Esophagus mucosa (tissue), 1 donor: ENCODE data around the gene NDRG4. TPM values are rescaled to one million over a fixed set of nuclear protein-coding genes. Genes with fewer than 3 reads are reported as not detected.

Experiments used
- ATAC-seq: fragments of 200-7000 bp; cut with Tn5 transposase; one replicate; pipeline ENCODE4 v1.9.1; 2020
- total RNA-seq: library from RNA; stranded (reverse); gene quantifications from one replicate; pipeline ENCODE4 v1.2.4, GENCODE V29; 2023
- donor health status: DM: yes; HTN: yes; CAD: no.

NDRG4 gene
- total RNA-seq, 1 donor from 2014 or later = 31.6 TPM

DNA sequence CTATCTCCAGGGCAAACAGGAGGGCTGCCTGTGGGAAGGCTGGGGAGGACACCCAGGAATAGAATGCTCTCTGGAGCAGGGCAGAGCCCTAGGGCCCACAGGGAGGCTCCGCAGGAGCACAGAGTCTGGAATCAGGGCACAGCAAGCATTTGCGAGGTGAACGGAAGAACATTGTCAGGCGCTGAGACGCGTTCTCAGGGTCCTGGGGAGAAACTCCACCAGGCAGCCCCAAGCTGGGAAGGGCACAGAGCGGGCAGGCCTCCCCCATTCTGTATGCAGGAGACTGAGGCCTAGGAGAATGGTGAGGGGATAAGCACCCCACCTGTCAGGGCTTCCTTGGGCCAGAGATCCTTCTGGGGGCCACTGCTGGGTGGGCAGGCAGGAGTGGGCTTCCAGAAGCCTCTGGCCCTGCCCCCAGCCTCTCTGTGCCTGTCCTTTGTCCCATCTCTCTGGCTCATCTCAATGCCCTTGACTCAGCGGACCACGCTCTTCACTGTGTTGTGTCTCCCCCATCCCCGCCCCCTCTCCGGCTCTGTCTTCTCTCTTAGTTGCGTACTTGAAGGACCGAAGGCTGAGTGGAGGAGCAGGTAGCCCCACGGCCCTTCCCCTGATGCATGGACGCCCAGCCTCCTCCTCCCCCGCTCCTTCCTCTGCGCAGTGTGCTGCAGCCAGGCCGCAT is 10.3 kb downstream of the NDRG4 start:
- no peak for ATAC-seq

DNA sequence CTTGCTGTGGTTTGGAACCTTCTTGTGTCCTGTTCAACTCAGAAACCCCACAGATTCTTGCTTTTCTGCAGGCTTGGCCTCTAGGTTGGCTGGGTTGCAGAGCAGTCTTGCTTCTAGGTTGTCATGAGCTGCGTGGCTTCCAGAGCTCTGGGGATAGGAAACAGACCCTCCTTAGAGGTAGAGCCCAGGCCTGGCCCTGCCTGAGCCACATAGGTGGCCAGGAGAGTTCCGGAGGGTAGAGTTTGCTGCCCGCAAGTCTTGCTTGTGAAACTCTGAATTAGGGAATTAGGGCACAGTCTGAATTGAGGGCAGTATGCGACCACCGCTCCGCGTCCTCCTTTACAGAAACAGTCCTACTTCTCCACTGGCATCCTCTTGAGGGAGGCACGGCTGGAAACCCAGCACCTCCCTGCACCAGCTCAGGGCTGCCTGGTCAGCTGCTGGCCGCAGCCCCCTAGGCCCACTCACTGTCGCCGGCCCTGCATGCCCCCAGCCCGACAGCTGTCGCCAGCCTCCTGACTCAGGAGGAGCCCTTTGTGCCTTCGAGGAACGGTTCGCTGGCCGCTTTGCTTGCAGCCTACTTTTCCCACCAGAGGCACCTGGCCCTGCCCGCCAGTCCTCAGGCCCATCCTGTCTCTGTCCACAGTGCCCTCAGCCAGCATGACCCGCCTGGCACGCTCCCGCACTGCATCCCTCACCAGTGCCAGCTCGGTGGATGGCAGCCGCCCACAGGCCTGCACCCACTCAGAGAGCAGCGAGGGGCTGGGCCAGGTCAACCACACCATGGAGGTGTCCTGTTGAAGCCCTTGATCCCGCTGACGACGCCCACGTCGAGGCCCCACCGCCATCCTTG is 11.1 kb downstream of the NDRG4 start:
- ATAC-seq = no peak

DNA sequence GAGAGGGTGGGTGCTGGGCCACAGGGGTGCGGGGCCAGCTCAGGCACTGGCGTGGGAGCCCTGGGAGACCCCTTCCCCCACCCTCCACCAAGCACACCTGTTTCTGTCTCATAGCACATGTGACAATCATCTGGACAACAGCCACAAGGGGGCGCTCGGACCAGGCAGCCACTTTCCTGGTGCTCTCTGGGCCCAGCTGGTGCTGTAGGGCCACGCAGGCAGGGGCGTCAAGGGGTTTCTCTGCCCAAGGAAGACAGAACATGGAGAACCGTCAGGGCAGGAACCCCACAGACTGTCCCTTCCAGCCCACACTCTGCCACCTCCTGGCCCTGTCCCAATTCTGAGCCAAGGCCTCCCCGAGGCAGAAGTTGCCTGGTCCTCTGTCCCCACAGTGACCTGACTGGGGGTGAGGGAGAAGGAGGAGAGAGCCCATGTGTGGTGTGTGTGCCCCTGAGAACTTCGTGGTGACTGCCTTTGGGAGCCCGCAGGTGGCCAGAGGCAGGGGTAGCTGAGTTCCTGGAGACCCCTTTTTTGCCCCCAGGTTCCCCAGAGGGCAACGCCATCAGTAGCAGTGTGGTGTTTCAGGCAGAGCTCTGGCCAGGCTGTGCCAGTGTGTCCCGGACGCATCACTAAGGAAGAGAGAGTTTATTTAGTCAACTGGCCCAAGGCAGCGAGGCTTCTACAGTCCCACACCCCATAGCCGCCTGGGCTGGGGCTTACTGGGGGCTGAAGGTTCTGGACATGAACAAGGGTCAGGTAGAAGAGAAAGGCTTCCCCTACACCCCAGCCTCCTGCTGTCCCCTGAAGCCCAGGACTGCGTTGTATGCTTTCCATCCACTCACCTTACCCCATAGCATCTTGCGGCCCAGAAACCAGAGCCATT is 12.2 kb downstream of the NDRG4 start:
- ATAC-seq = peak; percentile 2

DNA sequence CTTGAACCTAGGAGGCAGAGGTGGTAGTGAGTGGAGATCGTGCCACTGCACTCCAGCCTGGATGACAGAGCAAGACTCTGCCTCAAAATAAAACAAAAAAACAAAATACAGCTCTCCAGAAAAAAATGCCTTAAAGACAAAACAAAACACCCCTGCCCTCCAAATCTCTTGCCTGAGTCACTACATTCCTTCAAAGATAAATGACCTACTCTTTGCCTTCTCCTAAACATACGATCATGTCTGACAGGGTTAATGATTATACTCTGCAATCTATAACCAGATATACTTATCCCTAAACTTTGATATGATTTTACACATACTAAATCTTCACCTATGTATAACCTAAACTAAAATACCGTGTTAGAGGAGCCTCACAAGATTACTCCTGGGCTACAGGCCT is 13.9 kb downstream of the NDRG4 start:
- no peak for ATAC-seq

- ATAC-seq = peak; percentile 79
Observed at GRCh38 chr16:58515125-58515870, 15.4 kb downstream of the NDRG4 start, which contains the start of gene SETD6. TSS of gene SETD6 (plus strand) at chr16:58515517. CDS start at chr16:58515538, 21 bp downstream.

DNA sequence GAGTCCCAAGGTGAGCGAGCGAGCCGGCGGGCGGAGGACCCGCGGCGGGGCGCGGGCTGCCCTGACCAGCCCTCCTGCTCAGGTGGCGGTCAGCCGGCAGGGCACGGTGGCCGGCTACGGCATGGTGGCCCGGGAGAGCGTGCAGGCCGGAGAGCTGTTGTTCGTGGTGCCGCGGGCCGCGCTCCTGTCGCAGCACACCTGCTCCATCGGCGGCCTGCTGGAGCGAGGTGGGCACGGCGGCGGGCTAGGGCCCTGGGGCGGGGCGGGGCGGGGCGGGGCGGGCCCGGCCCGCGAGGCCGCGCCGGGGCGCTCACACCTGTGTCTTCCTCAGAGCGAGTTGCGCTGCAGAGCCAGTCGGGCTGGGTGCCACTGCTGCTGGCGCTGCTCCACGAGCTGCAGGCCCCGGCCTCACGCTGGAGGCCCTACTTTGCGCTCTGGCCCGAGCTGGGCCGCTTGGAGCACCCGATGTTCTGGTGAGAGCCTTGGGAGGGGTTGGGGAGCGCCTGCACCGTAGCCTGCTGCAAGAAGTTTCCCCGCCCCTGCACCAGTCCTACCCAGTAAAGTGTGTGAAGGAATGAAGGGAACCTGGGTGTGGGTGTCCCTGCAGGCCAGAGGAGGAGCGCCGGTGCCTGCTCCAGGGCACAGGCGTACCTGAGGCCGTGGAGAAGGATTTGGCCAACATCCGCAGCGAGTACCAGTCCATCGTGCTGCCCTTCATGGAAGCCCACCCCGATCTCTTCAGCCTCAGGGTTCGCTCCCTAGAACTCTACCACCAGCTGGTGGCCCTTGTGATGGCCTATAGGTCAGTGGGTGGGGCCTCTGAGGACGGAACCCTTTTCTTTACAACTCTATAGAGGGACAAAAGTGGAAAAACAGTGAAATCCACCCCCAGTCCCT is 16.2 kb downstream of the NDRG4 start:
- ATAC-seq = peak; percentile 77

DNA sequence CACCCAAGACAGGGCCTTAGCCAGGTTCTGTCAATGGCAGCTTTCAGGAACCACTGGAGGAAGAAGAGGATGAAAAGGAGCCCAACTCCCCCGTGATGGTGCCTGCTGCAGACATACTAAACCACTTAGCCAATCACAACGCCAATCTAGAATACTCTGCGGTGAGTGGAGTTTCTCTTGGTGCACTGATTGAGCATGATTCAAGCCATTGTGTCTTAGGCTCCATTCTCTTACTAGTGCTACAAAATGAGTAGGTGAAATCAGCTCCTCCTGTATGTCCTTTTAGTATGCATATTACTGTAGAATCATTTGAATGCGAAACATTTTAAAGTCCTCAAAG is 16.8 kb downstream of the NDRG4 start:
- ATAC-seq = no peak

DNA sequence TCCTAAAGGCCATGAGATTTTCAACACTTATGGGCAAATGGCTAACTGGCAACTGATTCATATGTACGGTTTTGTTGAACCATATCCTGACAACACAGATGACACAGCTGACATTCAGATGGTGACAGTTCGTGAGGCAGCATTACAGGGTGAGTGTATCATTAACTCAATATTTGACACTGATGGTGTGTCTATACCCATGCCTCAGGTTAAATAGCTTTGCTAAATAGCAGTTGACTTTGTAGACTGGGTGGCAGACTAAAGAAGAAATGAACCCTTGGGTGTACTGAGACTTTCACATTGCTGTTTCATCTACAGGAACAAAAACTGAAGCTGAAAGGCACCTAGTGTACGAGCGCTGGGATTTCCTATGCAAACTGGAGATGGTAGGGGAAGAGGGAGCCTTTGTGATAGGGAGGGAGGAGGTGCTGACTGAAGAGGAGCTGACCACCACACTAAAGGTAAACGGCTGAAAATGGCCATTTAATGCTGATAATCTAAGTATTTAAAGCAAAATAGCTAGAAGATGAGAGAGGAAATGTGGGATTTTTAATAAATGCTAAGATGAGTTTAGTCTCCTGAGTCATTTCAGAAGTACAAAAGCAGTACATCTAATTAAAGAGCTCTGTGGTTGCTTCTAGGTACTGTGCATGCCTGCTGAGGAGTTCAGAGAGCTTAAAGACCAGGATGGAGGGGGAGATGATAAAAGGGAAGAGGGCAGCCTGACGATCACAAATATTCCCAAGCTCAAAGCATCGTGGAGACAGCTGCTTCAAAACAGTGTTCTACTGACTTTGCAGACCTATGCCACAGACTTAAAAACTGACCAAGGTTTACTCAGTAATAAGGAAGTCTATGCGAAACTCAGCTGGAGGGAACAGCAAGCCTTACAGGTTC is 18.4 kb downstream of the NDRG4 start:
- ATAC-seq = no peak

DNA sequence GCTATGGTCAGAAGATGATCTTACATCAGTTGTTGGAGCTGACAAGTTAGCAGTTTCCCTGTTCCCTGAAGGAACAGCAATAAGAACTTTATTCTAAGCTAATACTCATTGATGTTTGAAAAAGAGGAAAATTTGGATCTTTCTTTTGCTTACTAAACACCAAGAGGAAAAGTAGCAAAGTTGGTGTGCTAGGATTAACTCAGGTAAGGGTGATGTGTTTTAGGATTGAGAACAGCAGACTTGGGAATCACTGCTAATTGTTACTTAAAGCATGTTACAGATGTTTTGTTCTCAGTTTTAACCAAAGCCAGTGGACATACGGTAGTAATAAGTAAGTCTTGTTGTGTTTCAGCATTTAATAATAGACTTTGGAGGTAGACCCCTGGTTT is 19.0 kb downstream of the NDRG4 start:
- no peak for ATAC-seq

GRCh38 chr16:58519707-58520106 is 19.8 kb downstream of the NDRG4 start:
- no peak for ATAC-seq

DNA sequence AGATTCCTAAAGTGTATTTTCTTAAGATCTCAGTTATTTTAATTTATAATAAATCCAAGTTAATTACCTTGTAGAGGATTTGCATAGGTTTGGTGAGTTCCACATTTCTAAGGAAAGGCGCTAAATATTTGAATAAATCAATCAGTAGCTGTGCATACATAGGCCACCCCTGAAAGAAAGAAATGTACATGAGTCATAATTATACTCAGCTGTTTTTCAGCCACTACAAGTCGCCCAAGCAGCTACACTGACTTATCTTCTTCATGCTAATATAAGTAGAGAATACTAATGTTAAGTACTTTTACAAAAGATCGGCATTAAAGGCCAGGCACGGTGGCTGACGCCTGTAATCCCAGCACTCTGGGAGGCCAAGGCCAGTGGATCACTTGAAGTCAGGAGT is 30.2 kb downstream of the NDRG4 start:
- no peak for ATAC-seq

- no peak for ATAC-seq
Observed at GRCh38 chr16:58532414-58532813, 32.5 kb downstream of the NDRG4 start.

- no peak for ATAC-seq
Observed at GRCh38 chr16:58533751-58534470, 34.0 kb downstream of the NDRG4 start.

DNA sequence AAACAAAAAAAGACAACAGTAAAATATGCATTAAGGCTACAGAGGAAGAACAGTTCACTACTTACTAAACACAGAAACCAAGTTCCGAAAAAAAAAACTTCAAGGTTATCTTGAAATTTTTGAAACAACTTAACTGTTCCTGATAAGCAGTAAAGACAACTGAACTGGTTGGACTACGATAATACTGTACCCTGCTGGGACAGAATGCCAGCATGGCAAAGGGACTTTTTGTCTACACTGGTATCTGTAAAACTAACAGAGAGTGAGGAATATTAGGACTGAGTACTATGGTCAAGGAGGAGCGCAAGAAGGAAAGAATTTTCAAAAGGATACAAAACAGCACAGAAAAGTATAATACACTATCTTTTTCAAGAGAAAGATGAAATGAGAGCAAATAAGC is 35.2 kb downstream of the NDRG4 start:
- ATAC-seq = no peak

DNA sequence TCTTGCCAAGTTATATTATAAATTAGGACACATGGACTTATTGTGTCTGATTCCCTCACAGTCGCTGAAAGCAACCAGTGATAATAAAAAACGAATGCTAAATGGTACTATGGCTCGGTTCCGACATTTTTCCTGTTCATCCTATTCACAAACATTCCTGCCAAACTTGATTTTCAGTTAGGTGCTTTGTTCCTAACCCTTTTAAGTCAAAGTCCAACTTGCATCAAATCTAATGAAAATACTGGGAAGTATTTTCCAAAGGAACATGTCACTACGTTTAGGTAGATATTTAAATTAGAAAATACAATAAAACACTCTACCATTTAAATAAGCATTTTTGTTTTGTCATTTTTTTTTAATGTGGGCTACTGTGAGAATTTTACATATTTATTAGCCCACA is 36.3 kb downstream of the NDRG4 start:
- no peak for ATAC-seq

DNA sequence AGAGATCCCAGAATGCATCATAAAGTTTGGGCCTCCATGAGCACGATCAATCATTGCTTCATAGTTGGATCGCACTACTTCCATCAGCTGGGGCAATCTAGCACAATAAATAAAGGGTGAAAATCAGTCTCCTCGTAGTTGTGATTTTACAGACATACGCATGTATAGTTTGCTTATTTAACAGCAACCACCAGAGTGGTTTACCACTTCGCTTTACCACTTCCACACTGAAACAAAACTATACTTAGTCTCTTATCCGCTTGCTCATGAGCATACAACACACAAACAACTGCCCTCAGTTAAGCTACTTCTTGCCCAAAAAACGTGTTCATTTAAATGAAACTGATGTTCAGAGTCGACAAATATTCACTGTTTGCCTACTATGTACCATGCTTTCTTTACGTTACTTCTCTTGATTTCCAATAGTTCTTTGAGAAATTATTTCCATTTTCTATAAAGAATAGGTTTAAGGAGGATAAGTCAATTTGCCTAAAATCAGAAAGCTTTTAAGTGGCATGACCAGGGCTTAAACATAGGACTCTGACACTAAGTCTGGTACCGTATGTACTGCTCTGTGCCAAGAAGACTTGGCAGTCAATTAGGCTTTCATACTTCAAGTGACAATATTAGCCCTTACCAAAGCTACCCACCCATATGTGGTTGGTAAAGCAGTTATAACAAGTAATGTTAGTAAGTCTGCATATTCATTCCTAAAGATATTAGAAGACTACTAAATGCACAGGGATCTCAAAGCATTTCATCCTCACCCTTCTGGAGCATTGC is 37.4 kb downstream of the NDRG4 start:
- no peak for ATAC-seq

- no peak for ATAC-seq
Observed at GRCh38 chr16:58541711-58542110, 41.8 kb downstream of the NDRG4 start.

DNA sequence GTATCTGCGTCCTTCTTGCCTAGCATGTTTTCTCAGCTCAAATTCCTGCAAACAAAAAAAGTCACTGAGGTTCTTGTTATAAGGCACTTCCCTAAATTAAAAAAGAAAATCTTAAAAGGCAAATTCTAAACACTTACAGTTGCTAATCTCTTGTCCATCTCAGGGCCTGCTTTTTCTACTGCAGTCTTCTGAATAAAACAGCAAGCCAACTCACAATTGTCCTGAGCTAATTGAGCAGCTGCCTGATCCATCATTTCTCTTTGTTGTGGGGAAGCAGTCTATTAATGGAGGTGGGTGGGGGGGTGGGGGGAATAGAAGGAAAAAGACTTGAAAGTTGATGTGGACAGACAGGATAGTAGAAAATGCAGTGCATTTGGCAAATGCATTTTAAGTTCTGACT is 42.3 kb downstream of the NDRG4 start:
- ATAC-seq = no peak

DNA sequence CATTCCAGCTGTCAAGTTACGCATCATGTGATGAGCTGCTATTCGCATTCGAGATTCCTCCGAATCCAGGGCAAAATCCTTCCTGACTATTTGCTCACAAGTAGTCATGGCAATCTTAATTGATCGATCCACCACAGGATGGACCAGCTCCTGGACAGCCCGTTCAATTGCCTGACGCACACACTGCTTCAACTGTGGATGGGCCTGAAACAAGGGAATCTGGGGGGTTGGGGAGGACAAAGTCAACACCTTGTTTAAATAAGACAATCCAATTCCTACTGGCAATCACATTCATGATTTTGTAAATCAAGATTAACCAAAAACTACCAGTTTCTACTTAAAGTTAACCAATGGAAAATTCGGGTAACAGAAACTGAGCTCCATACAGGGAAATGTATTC is 43.7 kb downstream of the NDRG4 start:
- no peak for ATAC-seq
